H9 (cell line): ENCODE results near the gene DAZAP1. TPM values are rescaled to one million over a fixed set of nuclear protein-coding genes. Genes with fewer than 3 reads are reported as not detected.

ENCODE experiments used
- DNase-seq: peaks from one replicate; pipeline ENCODE4 v3.0.0-alpha.2; 2017
- H2AFZ ChIP-seq: one replicate; pipeline ENCODE4 v1.6.1; 2013; ENCODE audit warnings: mild to moderate bottlenecking, low read length, control low read depth, moderate library complexity
- H2AK5ac ChIP-seq: 2 replicates; pipeline ENCODE4 v1.6.1; 2013; ENCODE audit warnings: low read length, control low read depth, mixed read lengths; ENCODE audit not compliant: insufficient read length
- H2BK120ac ChIP-seq: one replicate; pipeline ENCODE4 v1.6.1; 2013; ENCODE audit warnings: low read depth, mild to moderate bottlenecking, low read length, control low read depth, inconsistent platforms; ENCODE audit not compliant: poor library complexity, severe bottlenecking
- H2BK12ac ChIP-seq: 2 replicates; pipeline ENCODE4 v1.6.1; 2013; ENCODE audit warnings: low read length, control low read depth, mixed read lengths, low read depth; ENCODE audit not compliant: insufficient read length
- H2BK15ac ChIP-seq: 2 replicates; pipeline ENCODE4 v1.6.1; 2013; ENCODE audit warnings: low read depth, low read length, control low read depth
- H2BK20ac ChIP-seq: one replicate; pipeline ENCODE4 v1.6.1; 2013; ENCODE audit warnings: low read depth, mild to moderate bottlenecking, low read length, control low read depth, inconsistent platforms; ENCODE audit not compliant: poor library complexity, severe bottlenecking
- H2BK5ac ChIP-seq: 2 replicates; pipeline ENCODE4 v1.6.1; 2013; ENCODE audit warnings: low read length, control low read depth, mixed read lengths; ENCODE audit not compliant: insufficient read length
- H3K14ac ChIP-seq: 2 replicates; pipeline ENCODE4 v1.6.1; 2013; ENCODE audit warnings: low read length, control low read depth; ENCODE audit not compliant: insufficient read depth
- H3K18ac ChIP-seq: 2 replicates; pipeline ENCODE4 v1.6.1; 2013; ENCODE audit warnings: low read depth, mild to moderate bottlenecking, mixed read lengths, low read length, control low read depth; ENCODE audit not compliant: insufficient read length
- H3K23ac ChIP-seq: 2 replicates; pipeline ENCODE4 v1.6.1; 2013; ENCODE audit warnings: low read length, control low read depth, mixed read lengths, low read depth; ENCODE audit not compliant: insufficient read length
- H3K23me2 ChIP-seq: 2 replicates; pipeline ENCODE4 v1.6.1; 2013; ENCODE audit warnings: low read depth, mild to moderate bottlenecking, mixed read lengths, low read length, control low read depth; ENCODE audit not compliant: insufficient read length, poor library complexity, severe bottlenecking
- H3K27ac ChIP-seq: 2 replicates; pipeline ENCODE4 v1.5.1; 2013; ENCODE audit warnings: low read length, control low read depth, mixed read lengths, low read depth; ENCODE audit not compliant: insufficient read length
- H3K27me3 ChIP-seq: 2 replicates; pipeline ENCODE4 v1.6.1; 2013; ENCODE audit warnings: low read length, control low read depth, inconsistent platforms; ENCODE audit not compliant: insufficient read depth
- H3K4ac ChIP-seq: 2 replicates; pipeline ENCODE4 v1.6.1; 2013; ENCODE audit warnings: low read depth, mild to moderate bottlenecking, control low read depth, inconsistent platforms, low read length, moderate library complexity
- H3K4me1 ChIP-seq: 2 replicates; pipeline ENCODE4 v1.6.1; 2013; ENCODE audit warnings: low read length, control low read depth, inconsistent platforms; ENCODE audit not compliant: insufficient read depth
- H3K4me2 ChIP-seq: 2 replicates; pipeline ENCODE4 v1.6.1; 2013; ENCODE audit warnings: low read length, control low read depth, mixed read lengths; ENCODE audit not compliant: insufficient read length, insufficient read depth
- H3K56ac ChIP-seq: 2 replicates; pipeline ENCODE4 v1.6.1; 2013; ENCODE audit warnings: low read depth, mild to moderate bottlenecking, mixed read lengths, low read length, control low read depth; ENCODE audit not compliant: insufficient read length
- H3K79me1 ChIP-seq: 2 replicates; pipeline ENCODE4 v1.6.1; 2013; ENCODE audit warnings: low read depth, mild to moderate bottlenecking, moderate library complexity, low read length, control low read depth, inconsistent platforms; ENCODE audit not compliant: insufficient read depth, poor library complexity, severe bottlenecking
- H3K79me2 ChIP-seq: 2 replicates; pipeline ENCODE4 v1.6.1; 2013; ENCODE audit warnings: low read length, control low read depth, inconsistent platforms; ENCODE audit not compliant: insufficient read depth
- H3K9ac ChIP-seq: 2 replicates; pipeline ENCODE4 v1.6.1; 2013; ENCODE audit warnings: low read length, control low read depth, mixed read lengths; ENCODE audit not compliant: insufficient read length; ENCODE audit errors: extremely low read depth
- H3K9me3 ChIP-seq: one replicate; pipeline ENCODE4 v1.6.1; 2013; ENCODE audit warnings: low read depth, low read length, inconsistent platforms; ENCODE audit not compliant: control insufficient read depth
- H3T11ph ChIP-seq: one replicate; pipeline ENCODE4 v1.6.1; 2013; ENCODE audit warnings: mild to moderate bottlenecking, low read length, control low read depth, inconsistent platforms
- H4K20me1 ChIP-seq: one replicate; pipeline ENCODE4 v1.6.1; 2013; ENCODE audit not compliant: control insufficient read depth, insufficient read length, insufficient read depth
- H4K5ac ChIP-seq: 2 replicates; pipeline ENCODE4 v1.6.1; 2013; ENCODE audit warnings: low read depth, mild to moderate bottlenecking, mixed read lengths, low read length, control low read depth; ENCODE audit not compliant: insufficient read length
- H4K8ac ChIP-seq: replicated peaks from 2 replicates; pipeline ENCODE4 v1.6.1; 2013; ENCODE audit warnings: low read length, control low read depth, mixed read lengths, low read depth; ENCODE audit not compliant: insufficient read length
- H4K91ac ChIP-seq: 2 replicates; pipeline ENCODE4 v1.6.1; 2013; ENCODE audit warnings: low read depth, mild to moderate bottlenecking, moderate library complexity, mixed read lengths, low read length, control low read depth; ENCODE audit not compliant: insufficient read length
- H3K27ac Mint-ChIP-seq, 3 experiments: 2 replicates in 2 of 3; 3 replicates in 1 of 3; pipeline ENCODE4 v1.8.0; 2020 to 2021; ENCODE audit warnings: mixed read lengths in 3 of 3, mild to moderate bottlenecking in 1 of 3, moderate library complexity in 1 of 3
- H3K27me3 Mint-ChIP-seq: 2 replicates; pipeline ENCODE4 v1.8.0; 2021; ENCODE audit warnings: low read depth, mild to moderate bottlenecking, moderate library complexity, mixed read lengths
- H3K36me3 Mint-ChIP-seq, 3 experiments: 2 replicates in 2 of 3; 3 replicates in 1 of 3; pipeline ENCODE4 v1.8.0; 2020 to 2021; ENCODE audit warnings: low read depth in 3 of 3, mixed read lengths in 3 of 3; ENCODE audit not compliant: insufficient read depth in 1 of 3
- H3K4me1 Mint-ChIP-seq, 2 experiments: 2 replicates each; pipeline ENCODE4 v1.8.0; 2020; ENCODE audit warnings: mixed read lengths in 2 of 2
- H3K4me3 Mint-ChIP-seq, 2 experiments: 2 replicates in 1 of 2; 3 replicates in 1 of 2; pipeline ENCODE4 v1.8.0; 2020 to 2021; ENCODE audit warnings: mild to moderate bottlenecking in 2 of 2, mixed read lengths in 2 of 2, moderate library complexity in 1 of 2
- H3K9me3 Mint-ChIP-seq, 2 experiments: 2 replicates in 1 of 2; 3 replicates in 1 of 2; pipeline ENCODE4 v1.8.0; 2020; ENCODE audit warnings: mild to moderate bottlenecking in 2 of 2, mixed read lengths in 2 of 2, moderate library complexity in 1 of 2
- CTCF ChIP-seq: fragments of 200-600 bp; sonication (generic); conservative IDR thresholded peaks from 3 replicates; pipeline ENCODE4 v1.8.0; 2021; ENCODE audit warnings: antibody characterized with exemption, mild to moderate bottlenecking
- WGBS: extraction: QIAGEN DNeasy Blood & Tissue Kit; methylation state at CpG from one replicate; pipeline ENCODE4 v1.1.7; 2013; ENCODE audit warnings: missing lambda C conversion rate, low lambda C conversion rate, mixed read lengths; ENCODE audit not compliant: insufficient read length; ENCODE audit errors: extremely low coverage; 5-methylcytosine and 5-hydroxymethylcytosine counted together
- total RNA-seq: library from RNA; stranded (reverse); gene quantifications from 2 replicates; pipeline ENCODE4 v1.2.1, GENCODE V29; 2021

The DAZAP1 gene
- total RNA-seq, 1 experiment from 2014 or later: 265 TPM

GRCh38 chr19:1416014-1416841 lies 8.8 kb downstream of the DAZAP1 start:
- H3K79me2 ChIP-seq: peaks cover 59% of the 10 kb centered on the region; the same call in 1 of the 2 replicates
- no peaks in the 10 kb centered on the region for H3K27me3 ChIP-seq
- H3K4me2 ChIP-seq: no peak overlapping the region
- H4K20me1 ChIP-seq: peaks cover 2% of the 10 kb centered on the region
- H3K4ac ChIP-seq: no peak overlapping the region
- no peak overlapping the region for H4K5ac ChIP-seq
- Mint-ChIP-seq H3K9me3 (peaks cover 0 to 2% of the 10 kb centered on the region in 2 experiments; a peak in 1 of 5 replicates), H3K4me1 (peaks cover 38 to 40% of the 10 kb centered on the region in 2 experiments), H3K4me3 (peak overlapping the region; percentile 48 to 72; a peak in 4 of 5 replicates), H3K27ac (peak overlapping the region; percentile 93 to 94 (median 94); a peak in 5 of 7 replicates), H3K27me3 (no peaks in the 10 kb centered on the region), H3K36me3 (peaks cover 19 to 68% (median 50%) of the 10 kb centered on the region in 3 experiments)
- no peak overlapping the region for H3K23ac ChIP-seq
- WGBS: no CpG with 5 or more reads among the region's 28 CpGs
- H3K23me2 ChIP-seq: no peaks in the 10 kb centered on the region
- no peak overlapping the region for H3K56ac ChIP-seq
- H3K9ac ChIP-seq: no peak overlapping the region
- DNase-seq: no peak
- no peaks in the 10 kb centered on the region; the same call in 1 of the 2 replicates for H3K4me1 ChIP-seq
- no peak overlapping the region for H4K91ac ChIP-seq
- H2BK5ac ChIP-seq: no peak overlapping the region
- H2BK12ac ChIP-seq: no peak overlapping the region
- no peak overlapping the region for H3T11ph ChIP-seq
- H3K27ac ChIP-seq: no peak overlapping the region
- no peak overlapping the region for H4K8ac ChIP-seq
- H3K18ac ChIP-seq: no peak overlapping the region
- H3K9me3 ChIP-seq: no peaks in the 10 kb centered on the region
- H2BK120ac ChIP-seq: no peak overlapping the region
- no peak overlapping the region for H2AFZ ChIP-seq
- peaks cover 8% of the 10 kb centered on the region for H3K79me1 ChIP-seq
- H2BK20ac ChIP-seq: no peak overlapping the region
- no peak for TF ChIP-seq CTCF
- no peak overlapping the region for H2BK15ac ChIP-seq
- peak overlapping the region; percentile 4; the same call in 1 of the 2 replicates for H3K14ac ChIP-seq
- no peak overlapping the region for H2AK5ac ChIP-seq
